GM18873 (cell line): ENCODE measurements around the gene ALX4.

ENCODE experiments used
- ATAC-seq: cut with Tn5 transposase; IDR thresholded peaks from one replicate; pipeline ENCODE4 v1.9.1; 2021; ENCODE audit warnings: mild to moderate bottlenecking, moderate library complexity, moderate number of reproducible peaks; ENCODE audit not compliant: unreplicated experiment, low FRiP score

The ALX4 gene

GRCh38 chr11:44304091-44305025 lies 5.6 kb downstream of the ALX4 start:
- no peak for ATAC-seq

GRCh38 chr11:44303401-44303938 lies 6.5 kb downstream of the ALX4 start:
- no peak for ATAC-seq

- ATAC-seq = no peak
Observed at GRCh38 chr11:44301564-44302271, 8.2 kb downstream of the ALX4 start.

- no peak for ATAC-seq
Observed at GRCh38 chr11:44300844-44301563, 8.9 kb downstream of the ALX4 start.

GRCh38 chr11:44298862-44299261 lies 11.1 kb downstream of the ALX4 start:
- no peak for ATAC-seq

GRCh38 chr11:44290208-44290607 lies 19.7 kb downstream of the ALX4 start:
- ATAC-seq = no peak

- no peak for ATAC-seq
Observed at GRCh38 chr11:44288133-44288526, 21.8 kb downstream of the ALX4 start.

GRCh38 chr11:44286911-44287310 lies 23.0 kb downstream of the ALX4 start:
- ATAC-seq = no peak

GRCh38 chr11:44286268-44286880 lies 23.6 kb downstream of the ALX4 start:
- no peak for ATAC-seq

GRCh38 chr11:44285756-44286155 lies 24.2 kb downstream of the ALX4 start:
- no peak for ATAC-seq

- ATAC-seq = no peak
Observed at GRCh38 chr11:44282620-44283019, 27.3 kb downstream of the ALX4 start.

- ATAC-seq = no peak
Observed at GRCh38 chr11:44281151-44281550, 28.8 kb downstream of the ALX4 start.

- ATAC-seq = no peak
Observed at GRCh38 chr11:44280257-44280656, 29.7 kb downstream of the ALX4 start.

- ATAC-seq = no peak
Observed at GRCh38 chr11:44279483-44279882, 30.5 kb downstream of the ALX4 start.

- ATAC-seq = no peak
Observed at GRCh38 chr11:44277196-44278090, 32.5 kb downstream of the ALX4 start.

- ATAC-seq = no peak
Observed at GRCh38 chr11:44275961-44276550, 33.9 kb downstream of the ALX4 start.

GRCh38 chr11:44275241-44275640 lies 34.7 kb downstream of the ALX4 start:
- ATAC-seq = no peak

GRCh38 chr11:44274404-44274803 lies 35.5 kb downstream of the ALX4 start:
- no peak for ATAC-seq

- no peak for ATAC-seq
Observed at GRCh38 chr11:44271286-44271685, 38.7 kb downstream of the ALX4 start.
